Stimulated activated CD4-positive, alpha-beta T cell treated with anti-CD3 and anti-CD28 coated beads, Interleukin-1b, Interleukin-23, amount 100 ng/mL, for 4 hours (primary cell): ENCODE data around the gene GPATCH4.
"Not testable (repeated sequence)": the region's sequence is repeated elsewhere in the genome, so short reads cannot be mapped to it uniquely, and the experiment has no call there.

ENCODE experiments used
- DNase-seq, 2 donors: peaks; one replicate each; pipeline ENCODE4 v3.0.0-alpha.2; 2020; ENCODE audit warnings: low read depth in 2 of 2

The GPATCH4 gene

GRCh38 chr1:156598125-156598524, 3.2 kb downstream of the GPATCH4 start:
- DNase-seq: no peak

- no peak for DNase-seq
Measured at GRCh38 chr1:156596426-156596825, 4.9 kb downstream of the GPATCH4 start.

GRCh38 chr1:156595016-156595415, 6.3 kb downstream of the GPATCH4 start:
- no peak for DNase-seq

DNA sequence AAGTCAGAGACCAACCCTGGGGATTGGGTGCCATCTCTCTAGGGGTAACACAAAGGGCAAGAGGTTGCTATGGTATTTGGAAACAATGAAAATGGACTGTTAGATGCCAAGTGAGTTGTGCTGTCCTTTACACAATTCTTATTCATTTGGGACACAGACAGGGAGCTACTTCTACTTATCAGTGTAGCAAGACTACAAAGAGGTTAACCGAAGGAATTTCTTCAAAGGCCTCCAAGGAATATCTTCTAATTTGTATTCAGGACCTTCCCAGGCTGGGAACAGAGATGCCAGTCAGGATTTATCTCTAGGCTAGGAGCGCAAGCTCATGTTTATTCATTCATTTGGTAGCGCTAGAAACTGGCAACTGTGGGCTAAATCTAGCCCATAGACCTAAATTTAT, 7.1 kb downstream of the GPATCH4 start:
- DNase-seq: no peak

GRCh38 chr1:156593661-156593989, 7.7 kb downstream of the GPATCH4 start:
- DNase-seq: no peak

- DNase-seq: no peak
Measured at GRCh38 chr1:156592910-156593660, 8.2 kb downstream of the GPATCH4 start.

DNA sequence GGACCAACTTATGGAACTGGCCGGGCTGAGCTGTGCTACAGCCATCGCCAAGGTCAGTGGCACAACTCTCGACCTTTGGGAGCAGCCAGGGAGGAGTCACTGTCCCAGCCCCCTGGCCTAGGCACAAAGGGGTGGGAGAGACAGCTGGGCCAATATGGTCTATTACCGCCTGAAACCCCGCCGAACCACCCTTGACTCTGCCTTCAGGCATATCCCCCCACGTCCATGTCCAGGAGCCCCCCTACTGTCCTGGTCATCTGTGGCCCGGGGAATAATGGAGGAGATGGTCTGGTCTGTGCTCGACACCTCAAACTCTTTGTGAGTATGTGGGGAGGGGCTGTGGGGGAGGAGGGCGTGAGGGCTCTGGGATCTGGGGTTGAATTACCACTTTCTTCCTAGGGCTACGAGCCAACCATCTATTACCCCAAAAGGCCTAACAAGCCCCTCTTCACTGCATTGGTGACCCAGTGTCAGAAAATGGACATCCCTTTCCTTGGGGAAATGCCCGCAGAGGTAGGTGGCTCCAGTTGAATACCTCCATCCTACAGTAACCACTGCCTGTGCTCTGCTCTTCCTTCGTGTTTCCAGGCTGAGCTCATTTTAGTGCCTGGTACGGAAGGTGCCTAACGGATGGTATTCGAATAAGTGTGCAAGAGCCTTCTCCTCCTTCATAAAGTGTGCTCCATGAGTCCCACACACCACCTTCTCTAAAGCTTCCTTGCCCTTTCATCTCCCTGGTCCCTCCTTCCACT, 8.9 kb downstream of the GPATCH4 start:
- DNase-seq: no peak

- peak; percentile 46 to 72 for DNase-seq
Measured at GRCh38 chr1:156591432-156592157, 9.7 kb downstream of the GPATCH4 start, which contains the start of gene NAXE. Gene NAXE (plus strand): TSS chr1:156591776. CDS start chr1:156591805, 29 bp downstream.

GRCh38 chr1:156591181-156591431, 10.2 kb downstream of the GPATCH4 start:
- no peak for DNase-seq

- DNase-seq: no peak
Measured at GRCh38 chr1:156590326-156591180, 10.7 kb downstream of the GPATCH4 start.

DNA sequence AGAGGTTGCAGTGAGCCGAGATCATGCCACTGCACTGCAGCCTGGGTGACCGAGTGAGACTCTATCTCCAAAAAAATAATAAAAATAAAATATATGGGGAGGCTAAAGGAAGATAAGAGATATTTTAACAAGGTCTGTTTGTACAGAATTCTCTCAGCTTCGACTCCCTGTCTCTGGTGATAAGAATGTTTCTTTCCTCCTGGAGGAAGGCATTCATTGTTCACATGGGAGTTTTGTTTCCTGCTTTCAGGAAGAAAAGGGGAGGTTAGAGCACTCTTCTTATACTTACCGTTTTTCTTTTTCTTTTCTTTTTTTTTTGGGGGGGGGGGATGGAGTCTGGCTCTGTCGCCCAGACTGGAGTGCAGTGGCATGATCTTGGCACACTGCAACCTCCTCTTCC, 11.7 kb downstream of the GPATCH4 start:
- no peak for DNase-seq

- not testable (repeated sequence) for DNase-seq
Measured at GRCh38 chr1:156587927-156588326, 13.4 kb downstream of the GPATCH4 start.

GRCh38 chr1:156586892-156587477, 14.3 kb downstream of the GPATCH4 start:
- DNase-seq: no peak

DNA sequence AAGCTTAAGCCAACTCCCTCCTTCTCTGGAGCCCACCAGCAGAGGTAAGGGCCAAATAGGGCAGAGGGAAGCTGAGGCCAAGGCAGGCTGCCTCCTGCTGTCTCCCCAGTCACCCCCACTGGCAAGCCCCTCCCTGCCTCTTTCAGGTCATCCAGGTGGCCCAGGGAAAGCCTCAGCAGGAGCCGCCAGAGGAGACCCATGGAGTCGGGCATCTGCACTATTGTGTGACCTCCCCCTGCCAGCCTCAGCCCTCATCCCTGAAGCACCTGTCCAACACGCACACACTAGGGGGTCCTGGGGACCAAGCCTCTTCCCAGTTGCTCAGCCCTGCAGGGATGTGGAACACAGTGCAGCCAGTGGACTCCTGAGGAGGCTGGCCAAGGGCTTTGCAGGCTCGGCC, 15.0 kb downstream of the GPATCH4 start:
- no peak for DNase-seq

GRCh38 chr1:156584813-156585212, 16.5 kb downstream of the GPATCH4 start:
- no peak for DNase-seq

DNA sequence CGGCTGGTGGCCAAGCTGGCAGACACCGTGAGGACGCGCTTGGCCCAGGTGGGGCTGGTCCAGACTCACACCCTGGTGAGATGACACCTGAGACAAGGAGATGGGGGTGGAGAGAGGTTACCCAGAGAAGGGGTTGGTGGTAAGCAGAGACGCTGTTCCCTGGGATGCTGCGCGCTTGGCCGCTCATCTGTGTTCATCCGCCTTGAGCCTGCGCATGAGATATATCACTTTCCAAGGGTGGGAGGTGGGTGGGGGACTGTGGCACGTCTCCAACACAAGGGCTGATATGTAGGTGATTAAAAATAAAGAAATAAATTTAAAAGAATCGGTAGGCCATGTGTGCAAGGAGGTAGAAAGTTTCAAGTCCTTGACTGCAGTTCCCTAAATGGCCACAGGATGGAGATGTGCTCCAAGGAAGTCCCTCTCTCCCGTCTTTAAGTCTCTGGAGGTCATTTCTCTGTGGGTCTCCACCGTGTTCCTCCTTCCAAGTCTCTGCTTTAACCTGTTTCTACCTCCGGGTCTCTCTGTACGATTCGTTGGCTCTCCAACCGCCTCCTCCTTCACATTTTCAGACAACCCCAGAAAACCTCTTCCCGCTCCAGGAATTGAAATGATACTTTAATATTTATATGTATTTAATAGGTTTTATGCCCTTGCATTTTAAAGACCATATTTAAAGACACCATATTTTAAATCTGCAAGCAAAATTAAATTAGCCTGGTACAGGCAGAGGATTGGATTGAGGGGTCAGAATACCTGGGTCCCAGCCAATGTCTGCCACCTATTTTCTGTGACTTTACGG, 17.3 kb downstream of the GPATCH4 start:
- peak; percentile 46 to 76 for DNase-seq

GRCh38 chr1:156582388-156583017, 18.8 kb downstream of the GPATCH4 start:
- no peak for DNase-seq

GRCh38 chr1:156581661-156582387, 19.5 kb downstream of the GPATCH4 start:
- no peak for DNase-seq

GRCh38 chr1:156579472-156579871, 21.8 kb downstream of the GPATCH4 start, which contains the start of gene TTC24:
Gene TTC24 (plus strand): TSS chr1:156579723. CDS start chr1:156581365, 1,642 bp downstream.
- DNase-seq: no peak
